Suprapubic skin (tissue), 4 donors: ENCODE data around the gene PRX.

Source experiments
- CTCF ChIP-seq, 2 donors: fragments of 200-600 bp in 1 of 2; fragments of 450-650 bp in 1 of 2; sonication (generic) in 1 of 2; IDR thresholded peaks; one replicate each; pipeline ENCODE4 v1.5.1; 2016 to 2019; ENCODE audit warnings: antibody characterized with exemption in 2 of 2, mild to moderate bottlenecking in 1 of 2, moderate library complexity in 1 of 2
- EP300 ChIP-seq: sonication (generic); formaldehyde crosslinking; IDR thresholded peaks from one replicate; pipeline ENCODE4 v1.6.1; 2017; ENCODE audit warnings: antibody characterized with exemption
- POLR2AphosphoS5 ChIP-seq, 3 donors: sonication (generic); formaldehyde crosslinking; IDR thresholded peaks; one replicate each; pipeline ENCODE4 v1.6.1; 2017; ENCODE audit warnings: antibody characterized with exemption in 3 of 3

- no peak for TF ChIP-seq CTCF (IDR thresholded peaks at IDR 0.05)
- no peak for TF ChIP-seq EP300
- no peak for TF ChIP-seq POLR2AphosphoS5 (IDR thresholded peaks at IDR 0.05)
Measured at GRCh38 chr19:40360020-40360707, 53.0 kb downstream of the PRX start.
